K562 (cell line): ENCODE data around the gene IREB2. TPM values are rescaled to one million over a fixed set of nuclear protein-coding genes. Genes with fewer than 3 reads are reported as not detected.

Experiments
- ATAC-seq: fragments of 200-7000 bp; cut with Tn5 transposase; 3 replicates; pipeline ENCODE4 v1.9.1; 2020; ENCODE audit warnings: moderate library complexity
- BruUV-seq: library from RNA; stranded (reverse); fragments of 400-500 nt; replicated peaks from 2 replicates; lab custom pipeline; 2021; lab: Mats Ljungman, UMichigan
- CTCF ChIA-PET: fragments of 300-600 bp; formaldehyde crosslinking; extraction: SDS; loops from one replicate; lab custom pipeline; 2021; ENCODE audit warnings: low intra/inter-chr PET ratio; lab: Yijun Ruan, JAX
- POLR2A ChIA-PET: fragments of 300-600, 350-650 bp; sonication (Branson Sonifier 250); formaldehyde crosslinking; extraction: SDS; loops from one replicate; lab custom pipeline; 2021; ENCODE audit warnings: antibody characterized with exemption, inconsistent platforms; lab: Yijun Ruan, JAX
- DNase-seq, 4 experiments: peaks; one replicate each; pipeline versions ENCODE4 v3.0.0 to v3.0.0-alpha.2; 2011 to 2018; ENCODE audit warnings: low spot score in 3 of 4, mixed read lengths in 3 of 4; ENCODE audit errors: extremely low read depth in 1 of 4
- FAIRE-seq: peaks from 2 replicates; lab custom pipeline; 2011; peaks lifted over from hg19 to GRCh38; lab: Jason Lieb, UNC
- H2AFZ ChIP-seq: 2 replicates; pipeline ENCODE4 v1.6.0; 2011; ENCODE audit warnings: low read depth, low read length, control low read depth, inconsistent platforms
- H3K27ac ChIP-seq: fragments of 200-600 bp; 3 replicates; pipeline ENCODE4 v1.8.0; 2011; ENCODE audit warnings: low read depth, mild to moderate bottlenecking, control low read depth, inconsistent platforms, low read length, moderate library complexity, mixed read lengths; ENCODE audit errors: extremely low read depth
- H3K27me3 ChIP-seq, 2 experiments: fragments of 300-600 bp in 1 of 2; 2 replicates in 1 of 2; 3 replicates in 1 of 2; pipeline versions ENCODE4 v1.6.0 to v1.8.0; 2011; ENCODE audit warnings: inconsistent platforms in 2 of 2, low read length in 2 of 2, mild to moderate bottlenecking in 1 of 2, mixed read lengths in 1 of 2, moderate library complexity in 1 of 2; ENCODE audit not compliant: control insufficient read depth in 2 of 2, insufficient read depth in 2 of 2
- H3K36me3 ChIP-seq: fragments of 300-600 bp; 3 replicates; pipeline ENCODE4 v1.8.0; 2011; ENCODE audit warnings: mild to moderate bottlenecking, low read length, inconsistent platforms; ENCODE audit not compliant: control insufficient read depth, insufficient read depth
- H3K4me1 ChIP-seq, 2 experiments: fragments of 200-600 bp in 1 of 2; replicated peaks in 1 of 2; 2 replicates in 1 of 2; 3 replicates in 1 of 2; pipeline versions ENCODE4 v1.5.1 to v1.8.0; 2011; ENCODE audit warnings: inconsistent platforms in 2 of 2, low read length in 2 of 2, mild to moderate bottlenecking in 1 of 2, mixed read lengths in 1 of 2, moderate library complexity in 1 of 2; ENCODE audit not compliant: control insufficient read depth in 2 of 2, insufficient read depth in 2 of 2
- H3K4me2 ChIP-seq: 2 replicates; pipeline ENCODE4 v1.6.1; 2011; ENCODE audit warnings: low read length, control low read depth, inconsistent platforms, mixed read lengths; ENCODE audit not compliant: insufficient read depth
- H3K4me3 ChIP-seq: fragments of 200-600 bp; sonication (generic), shearing (Covaris generic); 2 replicates; pipeline ENCODE4 v1.5.1; 2016; ENCODE audit warnings: control low read depth, inconsistent platforms
- H3K79me2 ChIP-seq: fragments of 200-600 bp; 3 replicates; pipeline ENCODE4 v1.8.0; 2011; ENCODE audit warnings: low read length, inconsistent platforms; ENCODE audit not compliant: control insufficient read depth, insufficient read depth
- H3K9ac ChIP-seq, 2 experiments: 2 replicates each; pipeline versions ENCODE4 v1.6.0 to v1.6.1; 2011; ENCODE audit warnings: low read depth in 2 of 2, low read length in 2 of 2, control low read depth in 1 of 2, inconsistent platforms in 1 of 2, mild to moderate bottlenecking in 1 of 2, mixed read lengths in 1 of 2; ENCODE audit not compliant: insufficient read depth in 1 of 2
- H3K9me1 ChIP-seq: one replicate; pipeline ENCODE4 v1.6.0; 2011; ENCODE audit warnings: inconsistent platforms, mild to moderate bottlenecking, low read length, moderate library complexity; ENCODE audit not compliant: control insufficient read depth, insufficient read depth
- H3K9me3 ChIP-seq: replicated peaks from 2 replicates; pipeline ENCODE4 v1.5.1; 2011; ENCODE audit warnings: low read depth, low read length, inconsistent platforms; ENCODE audit not compliant: control insufficient read depth, insufficient read depth
- H4K20me1 ChIP-seq: replicated peaks from 2 replicates; pipeline ENCODE4 v1.6.1; 2011; ENCODE audit warnings: low read length, inconsistent platforms, mixed read lengths; ENCODE audit not compliant: control insufficient read depth, insufficient read depth
- DIDO1 ChIP-seq: fragments of 450-650 bp; IDR thresholded peaks from 2 replicates; pipeline ENCODE4 v1.6.1; 2016; ENCODE audit warnings: low read depth, missing biosample characterization, missing genetic modification characterization
- HNRNPK ChIP-seq: fragments of 200-400 bp; formaldehyde crosslinking; IDR thresholded peaks from one replicate; pipeline ENCODE4 v1.6.1; 2018; ENCODE audit warnings: mild to moderate bottlenecking, low read depth, low read length; ENCODE audit not compliant: poor library complexity, severe bottlenecking
- KLF6 ChIP-seq: fragments of 250-450 bp; sonication (Bioruptor Pico); IDR thresholded peaks from 2 replicates; pipeline ENCODE4 v1.4.0; 2020; ENCODE audit warnings: mild to moderate bottlenecking, moderate library complexity, borderline replicate concordance
- MECOM ChIP-seq: fragments of 250-450 bp; sonication (Bioruptor Pico); IDR thresholded peaks from 2 replicates; pipeline ENCODE4 v1.8.0; 2022; ENCODE audit warnings: inconsistent platforms
- MEF2A ChIP-seq: IDR thresholded peaks from 2 replicates; pipeline ENCODE4 v1.6.1; 2011; ENCODE audit warnings: low read depth, mild to moderate bottlenecking, low read length, moderate library complexity; ENCODE audit not compliant: control insufficient read depth
- MEF2D ChIP-seq: conservative IDR thresholded peaks from 2 replicates; pipeline ENCODE4 v1.6.1; 2016; ENCODE audit warnings: low read depth, missing genetic modification characterization, missing compliant biosample characterization
- MTA2 ChIP-seq: fragments of 450-650 bp; IDR thresholded peaks from 2 replicates; pipeline ENCODE4 v1.6.1; 2016; ENCODE audit warnings: low read depth
- NEUROD1 ChIP-seq: fragments of 150-350 bp; IDR thresholded peaks from 2 replicates; pipeline ENCODE4 v1.6.1; 2014; ENCODE audit warnings: borderline replicate concordance, low read length, low read depth; ENCODE audit not compliant: partially characterized antibody
- PHF8 ChIP-seq: fragments of 200-600 bp; sonication (generic); IDR thresholded peaks from 2 replicates; pipeline ENCODE4 v1.6.1; 2012; ENCODE audit warnings: mixed run types, mild to moderate bottlenecking, inconsistent platforms, low read length, moderate library complexity, borderline replicate concordance
- POLR2AphosphoS5 ChIP-seq: IDR thresholded peaks from 2 replicates; pipeline ENCODE4 v1.6.1; 2011; ENCODE audit warnings: mild to moderate bottlenecking, low read depth, low read length, moderate library complexity; ENCODE audit not compliant: control insufficient read depth, insufficient read depth
- POU5F1 ChIP-seq: fragments of 150-350 bp; IDR thresholded peaks from 2 replicates; pipeline ENCODE4 v1.6.1; 2014; ENCODE audit warnings: borderline replicate concordance, low read length, low read depth, mild to moderate bottlenecking; ENCODE audit not compliant: partially characterized antibody
- SMARCA5 ChIP-seq: fragments of 450-650 bp; IDR thresholded peaks from 2 replicates; pipeline ENCODE4 v1.6.1; 2016
- SMARCE1 ChIP-seq: fragments of 450-650 bp; IDR thresholded peaks from 2 replicates; pipeline ENCODE4 v1.7.1; 2016; ENCODE audit warnings: mild to moderate bottlenecking
- ZNF57 ChIP-seq: fragments of 450-650 bp; formaldehyde crosslinking; IDR thresholded peaks from 2 replicates; pipeline ENCODE4 v1.4.0; 2020; ENCODE audit warnings: mild to moderate bottlenecking, moderate library complexity
- ZNF696 ChIP-seq: fragments of 250-450 bp; sonication (Bioruptor Pico); conservative IDR thresholded peaks from 2 replicates; pipeline ENCODE4 v1.4.0; 2020; ENCODE audit warnings: mild to moderate bottlenecking, moderate library complexity
- ZNF79 ChIP-seq: fragments of 250-450 bp; sonication (Bioruptor Pico); IDR thresholded peaks from 2 replicates; pipeline ENCODE4 v1.4.0; 2020; ENCODE audit warnings: low read depth, mild to moderate bottlenecking, moderate library complexity
- WGBS: fragments of 100-300 bp; shearing (Covaris generic); methylation state at CpG from one replicate; pipeline ENCODE4 v1.1.6; 2016; ENCODE audit warnings: low coverage, mixed read lengths; ENCODE audit not compliant: insufficient coverage; ENCODE audit errors: missing lambda C conversion rate; 5-methylcytosine and 5-hydroxymethylcytosine counted together
- in situ Hi-C: fragments of 300-500 bp; cut with MboI; formaldehyde crosslinking; loops from 4 replicates; pipeline ENCODE4 v1.15.0; 2018; ENCODE audit warnings: inconsistent platforms, mixed read lengths
- intact Hi-C: fragments of 100-400 bp; cut with micrococcal nuclease; formaldehyde crosslinking; loops from 2 replicates; pipeline ENCODE4 v1.14.2; 2022
- polyA plus RNA-seq, 8 experiments: library from polyadenylated mRNA; depleted of rRNA in 4 of 8; stranded (reverse) in 5 of 8; unstranded in 3 of 8; fragments of >200 nt; fragmentation: Nextera tagmentation in 2 of 8; fragmentation: Illumina TruSeq in 1 of 8; extraction: Ambion mirVana in 2 of 8; extraction: Trizol in 1 of 8; gene quantifications; 2 replicates each; pipeline versions ENCODE4 v1.2.1 to v1.2.3, GENCODE V29; 2011 to 2014; ENCODE audit warnings: inconsistent platforms in 1 of 8, missing spikeins in 1 of 8
- total RNA-seq, 7 experiments: library from RNA; depleted of rRNA in 6 of 7; stranded (reverse); fragments of >200 nt in 6 of 7; fragmentation: Illumina TruSeq in 2 of 7; extraction: Trizol in 2 of 7; gene quantifications; 2 replicates each; pipeline versions ENCODE4 v1.2.1 to v1.2.3, GENCODE V29; 2011 to 2021; ENCODE audit warnings: low replicate concordance in 1 of 7
- TF ChIP-seq, protein P1 (sequence below): sonication (generic); formaldehyde crosslinking; IDR thresholded peaks from 2 replicates; pipeline ENCODE4 v1.5.0; 2020; ENCODE audit warnings: missing genetic modification reagents
- TF ChIP-seq, protein P2 (sequence below): IDR thresholded peaks from 3 replicates; pipeline ENCODE4 v1.6.1; 2011; ENCODE audit warnings: borderline replicate concordance, mild to moderate bottlenecking, moderate library complexity; ENCODE audit not compliant: insufficient read length; ENCODE audit errors: extremely low read depth

IREB2 gene
- total and polyA plus RNA-seq, 9 of the 15 experiments (the other 6 are each of a cell fraction or from before 2014, with no cell fraction given): 16.8 to 61.7 (median 34.0) TPM

DNA sequence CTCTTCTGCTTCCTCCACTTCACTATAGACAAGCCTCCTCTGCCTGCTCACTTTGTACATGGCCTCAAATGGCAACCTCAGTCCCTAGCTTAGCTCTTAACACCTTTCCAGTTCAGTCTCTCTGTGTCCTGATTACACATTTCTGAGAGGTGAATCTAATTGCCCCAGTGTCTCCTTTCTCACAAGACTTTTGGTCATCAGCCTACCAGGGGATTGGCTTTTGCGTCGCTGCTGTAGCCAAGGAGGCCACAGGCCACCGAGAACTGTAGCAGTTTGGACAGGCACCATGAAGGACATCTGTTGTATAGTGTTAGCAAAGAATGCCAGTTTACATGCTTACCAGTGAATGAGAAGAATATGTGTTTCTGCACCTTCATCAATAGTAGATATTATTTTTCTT lies 8.5 kb downstream of the IREB2 start:
- no peak overlapping the region for H2AFZ ChIP-seq
- H3K9me1 ChIP-seq: no peaks in the 10 kb centered on the region
- H3K27me3 ChIP-seq: no peaks in the 10 kb centered on the region
- no peak overlapping the region for H3K27ac ChIP-seq
- 100% methylated on average over 3 of the region's 3 CpGs for WGBS
- in situ Hi-C loops: no loop called here
- no peak overlapping the region for H3K4me3 ChIP-seq
- ATAC-seq: no peak
- TF ChIP-seq MEF2D (tag): no peak
- TF ChIP-seq KLF6 (CRISPR knock-in tag): no peak
- TF ChIP-seq SMARCE1: no peak
- no peak for TF ChIP-seq HNRNPK
- no peak for TF ChIP-seq MECOM (CRISPR knock-in tag)
- no peak for TF ChIP-seq ZNF79 (CRISPR knock-in tag)
- TF ChIP-seq MEF2A: no peak
- no peak for TF ChIP-seq NEUROD1
- TF ChIP-seq PHF8: no peak
- TF ChIP-seq, protein P1, sequence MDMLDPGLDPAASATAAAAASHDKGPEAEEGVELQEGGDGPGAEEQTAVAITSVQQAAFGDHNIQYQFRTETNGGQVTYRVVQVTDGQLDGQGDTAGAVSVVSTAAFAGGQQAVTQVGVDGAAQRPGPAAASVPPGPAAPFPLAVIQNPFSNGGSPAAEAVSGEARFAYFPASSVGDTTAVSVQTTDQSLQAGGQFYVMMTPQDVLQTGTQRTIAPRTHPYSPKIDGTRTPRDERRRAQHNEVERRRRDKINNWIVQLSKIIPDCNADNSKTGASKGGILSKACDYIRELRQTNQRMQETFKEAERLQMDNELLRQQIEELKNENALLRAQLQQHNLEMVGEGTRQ (CRISPR knock-in tag): no peak
- TF ChIP-seq POU5F1: no peak
- no peak for TF ChIP-seq MTA2
- TF ChIP-seq ZNF696: no peak
- no peak for TF ChIP-seq POLR2AphosphoS5
- TF ChIP-seq SMARCA5: no peak
- no peak for TF ChIP-seq ZNF57
- TF ChIP-seq DIDO1 (tag): no peak
- TF ChIP-seq, protein P2, sequence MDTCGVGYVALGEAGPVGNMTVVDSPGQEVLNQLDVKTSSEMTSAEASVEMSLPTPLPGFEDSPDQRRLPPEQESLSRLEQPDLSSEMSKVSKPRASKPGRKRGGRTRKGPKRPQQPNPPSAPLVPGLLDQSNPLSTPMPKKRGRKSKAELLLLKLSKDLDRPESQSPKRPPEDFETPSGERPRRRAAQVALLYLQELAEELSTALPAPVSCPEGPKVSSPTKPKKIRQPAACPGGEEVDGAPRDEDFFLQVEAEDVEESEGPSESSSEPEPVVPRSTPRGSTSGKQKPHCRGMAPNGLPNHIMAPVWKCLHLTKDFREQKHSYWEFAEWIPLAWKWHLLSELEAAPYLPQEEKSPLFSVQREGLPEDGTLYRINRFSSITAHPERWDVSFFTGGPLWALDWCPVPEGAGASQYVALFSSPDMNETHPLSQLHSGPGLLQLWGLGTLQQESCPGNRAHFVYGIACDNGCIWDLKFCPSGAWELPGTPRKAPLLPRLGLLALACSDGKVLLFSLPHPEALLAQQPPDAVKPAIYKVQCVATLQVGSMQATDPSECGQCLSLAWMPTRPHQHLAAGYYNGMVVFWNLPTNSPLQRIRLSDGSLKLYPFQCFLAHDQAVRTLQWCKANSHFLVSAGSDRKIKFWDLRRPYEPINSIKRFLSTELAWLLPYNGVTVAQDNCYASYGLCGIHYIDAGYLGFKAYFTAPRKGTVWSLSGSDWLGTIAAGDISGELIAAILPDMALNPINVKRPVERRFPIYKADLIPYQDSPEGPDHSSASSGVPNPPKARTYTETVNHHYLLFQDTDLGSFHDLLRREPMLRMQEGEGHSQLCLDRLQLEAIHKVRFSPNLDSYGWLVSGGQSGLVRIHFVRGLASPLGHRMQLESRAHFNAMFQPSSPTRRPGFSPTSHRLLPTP: no peak
- H3K9me3 ChIP-seq: no peaks in the 10 kb centered on the region
- no peak for FAIRE-seq
- peaks cover 9% of the 10 kb centered on the region; the same call in 1 of the 2 replicates for H4K20me1 ChIP-seq
- ChIA-PET POLR2A (interaction anchor here (0.9 to 1.1 kb wide), 2 partner anchors 9 to 26 kb away, joined by 3 to 5 read pairs; no protein-coding TSS in a partner anchor), CTCF (no interaction called here)
- H3K9ac ChIP-seq: no peak overlapping the region
- BruUV-seq: no TSS peak
- H3K79me2 ChIP-seq: peaks cover 98% of the 10 kb centered on the region
- no peak for DNase-seq
- H3K36me3 ChIP-seq: peaks cover 81% of the 10 kb centered on the region
- H3K4me2 ChIP-seq: no peak overlapping the region
- peaks cover 0 to 3% of the 10 kb centered on the region in 2 experiments; a peak in 2 of 5 replicates for H3K4me1 ChIP-seq
- intact Hi-C loops: no loop called here
